ENCODE data around the gene DOCK9.

DOCK9 gene

DNA sequence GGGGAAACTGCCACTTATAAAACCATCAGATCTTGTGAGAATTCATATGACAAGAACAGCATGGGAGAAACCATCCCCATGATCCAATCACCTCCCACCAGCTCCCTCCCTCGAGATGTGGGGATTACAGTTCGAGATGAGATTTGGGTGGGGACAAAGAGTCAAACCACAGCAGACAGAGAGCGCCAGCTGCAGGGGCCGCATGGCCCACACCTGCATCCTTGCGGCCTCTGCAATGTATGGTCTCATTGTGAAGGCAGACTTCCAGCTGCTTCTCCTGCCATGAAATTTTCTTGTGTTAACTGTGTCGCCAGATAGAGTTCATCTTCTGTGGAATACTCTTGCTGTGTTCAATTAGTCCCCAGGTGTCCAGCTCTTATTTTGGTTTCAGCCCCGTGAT lies 208.1 kb downstream of the DOCK9 start:
- DNase-seq (ENCODE audit: low read depth in 2 of 2), result no peak
- no peak for TF ChIP-seq CTCF (IDR thresholded peaks at IDR 0.05; ENCODE audit: low read depth, low read length)

DNA sequence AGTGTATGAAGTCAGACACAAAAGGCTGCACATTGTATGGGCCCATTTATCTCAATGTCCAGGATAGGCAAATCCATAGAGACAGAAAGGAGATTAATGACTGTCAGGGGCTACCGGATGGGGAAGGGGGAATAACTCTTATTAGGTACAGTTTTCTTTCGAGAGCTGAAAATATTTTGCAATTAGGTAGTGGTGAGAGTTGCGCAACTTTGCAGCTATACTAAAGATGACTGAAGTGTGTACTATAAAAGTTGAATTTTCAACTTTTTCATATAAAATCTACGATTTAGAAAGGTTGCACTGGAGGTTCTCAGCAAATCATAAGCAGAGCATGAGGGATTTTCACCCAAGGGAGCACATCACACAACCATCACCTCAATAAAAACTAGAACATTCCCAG lies 209.3 kb downstream of the DOCK9 start:
- no peak for TF ChIP-seq CTCF (IDR thresholded peaks at IDR 0.05; ENCODE audit: low read depth, low read length)
- H3K4me3 ChIP-seq (replicated peaks in 1 of 2; ENCODE audit: low read depth in 2 of 2, low read length in 2 of 2), result no peak overlapping the region
- no peak for DNase-seq (ENCODE audit: low read depth in 2 of 2)

More for the DNA sequence above, 208.1 kb downstream of the DOCK9 start:
- H3K4me3 ChIP-seq (replicated peaks in 1 of 2; ENCODE audit: low read depth in 2 of 2, low read length in 2 of 2), result no peak overlapping the region

DNA sequence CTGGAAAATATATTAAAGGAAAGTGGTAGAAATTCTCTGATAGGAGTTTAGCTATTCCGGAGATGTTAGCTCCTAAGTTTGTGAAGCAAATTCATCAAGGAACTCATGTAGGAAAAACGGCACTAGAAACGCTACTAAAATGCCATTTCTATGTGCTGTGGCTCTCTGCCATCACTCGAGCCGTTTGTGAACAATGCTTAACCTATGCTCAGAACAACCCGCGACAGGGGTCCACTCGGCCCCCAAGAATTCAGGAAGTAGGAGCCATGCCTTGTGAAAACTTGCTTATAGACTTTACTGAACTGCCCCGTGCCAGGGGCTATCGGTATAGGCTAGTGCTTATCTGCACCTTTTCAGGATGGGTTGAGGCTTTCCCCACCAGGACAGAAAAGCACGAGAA lies 211.2 kb downstream of the DOCK9 start:
- no peak overlapping the region for H3K4me3 ChIP-seq (replicated peaks in 1 of 2; ENCODE audit: low read depth in 2 of 2, low read length in 2 of 2)
- no peak for TF ChIP-seq CTCF (IDR thresholded peaks at IDR 0.05; ENCODE audit: low read depth, low read length)
- no peak for DNase-seq (ENCODE audit: low read depth in 2 of 2)

GRCh38 chr13:98765996-98766519 lies 211.8 kb downstream of the DOCK9 start:
- TF ChIP-seq CTCF (IDR thresholded peaks at IDR 0.05; ENCODE audit: low read depth, low read length), result no peak
- DNase-seq (ENCODE audit: low read depth in 2 of 2), result no peak
- H3K4me3 ChIP-seq (replicated peaks in 1 of 2; ENCODE audit: low read depth in 2 of 2, low read length in 2 of 2), result no peak overlapping the region

- no peak for DNase-seq (ENCODE audit: low read depth in 2 of 2)
- H3K4me3 ChIP-seq (replicated peaks in 1 of 2; ENCODE audit: low read depth in 2 of 2, low read length in 2 of 2), result peak overlapping the region in 1 of 2 donors; percentile 36
- no peak for TF ChIP-seq CTCF (IDR thresholded peaks at IDR 0.05; ENCODE audit: low read depth, low read length)
Observed at GRCh38 chr13:98761986-98762616, 215.8 kb downstream of the DOCK9 start.

GRCh38 chr13:98761126-98761985 lies 216.5 kb downstream of the DOCK9 start:
- peak; percentile 75 to 81 for DNase-seq (ENCODE audit: low read depth in 2 of 2)
- H3K4me3 ChIP-seq (replicated peaks in 1 of 2; ENCODE audit: low read depth in 2 of 2, low read length in 2 of 2), result peak overlapping the region in 1 of 2 donors; percentile 36
- TF ChIP-seq CTCF (IDR thresholded peaks at IDR 0.05; ENCODE audit: low read depth, low read length), result peak; percentile 3
